ENCODE results near the gene CCDC152.

Gene CCDC152

DNA sequence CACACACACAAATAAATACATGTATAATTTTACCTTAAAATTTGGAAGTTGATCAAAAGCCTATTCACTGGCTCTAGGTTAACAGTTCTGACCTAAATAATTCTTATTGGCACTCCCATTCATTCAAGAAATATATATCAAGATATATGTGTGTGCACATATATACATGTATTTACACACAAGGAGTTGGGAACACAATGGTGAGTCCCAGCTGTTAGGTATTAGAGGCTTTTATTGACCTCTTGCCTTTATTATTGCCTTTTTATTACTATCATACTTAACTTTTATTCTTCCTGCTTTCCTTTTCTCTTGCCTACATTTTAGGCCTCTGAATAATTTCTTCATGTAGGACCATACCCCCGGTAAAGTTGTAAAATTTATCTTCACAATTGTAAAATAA is 25.0 kb downstream of the CCDC152 start:
- H3K27me3 ChIP-seq (ENCODE audit: control insufficient read depth, insufficient read depth, low read length), result no peaks in the 10 kb centered on the region
- H3K9ac ChIP-seq (ENCODE audit: low read depth, low read length), result no peak overlapping the region

DNA sequence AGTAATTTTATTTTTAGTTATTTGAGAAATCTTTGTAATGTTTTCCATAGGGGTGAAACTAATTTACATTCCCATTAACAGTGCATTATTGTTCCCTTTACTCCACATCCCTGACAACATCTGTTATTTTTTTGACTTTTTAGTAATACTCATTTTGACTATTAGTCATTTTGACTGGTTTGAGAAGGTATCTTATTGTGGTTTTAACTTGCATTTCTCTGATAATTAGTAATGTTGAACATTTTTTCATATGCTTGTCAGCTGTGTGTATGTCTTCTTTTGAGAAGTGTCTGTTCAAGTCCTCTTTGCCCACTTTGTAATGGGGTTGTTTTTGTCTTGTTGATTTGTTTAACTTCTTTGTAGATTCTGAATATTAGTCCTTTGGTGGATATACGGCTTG is 27.5 kb downstream of the CCDC152 start:
- no peaks in the 10 kb centered on the region for H3K36me3 ChIP-seq (ENCODE audit: control insufficient read depth, insufficient read depth, low read length)
- no peaks in the 10 kb centered on the region for H3K4me1 ChIP-seq (ENCODE audit: control insufficient read depth, insufficient read depth, low read length)
- H3K27ac ChIP-seq (ENCODE audit: low read depth, low read length), result no peak overlapping the region
- no peaks in the 10 kb centered on the region for H3K27me3 ChIP-seq (ENCODE audit: control insufficient read depth, insufficient read depth, low read length)
- H3K4me3 ChIP-seq (ENCODE audit: low read depth, low read length), result no peak overlapping the region
- no peak overlapping the region for H3K9ac ChIP-seq (ENCODE audit: low read depth, low read length)
- H3K9me3 ChIP-seq (ENCODE audit: control insufficient read depth, insufficient read depth, low read length), result no peaks in the 10 kb centered on the region

More for the DNA sequence above, 25.0 kb downstream of the CCDC152 start:
- Histone ChIP-seq H3K36me3 (ENCODE audit: control insufficient read depth, insufficient read depth, low read length) (no peaks in the 10 kb centered on the region), H3K4me3 (ENCODE audit: low read depth, low read length) (no peak overlapping the region), H3K4me1 (ENCODE audit: control insufficient read depth, insufficient read depth, low read length) (peaks cover 10% of the 10 kb centered on the region), H3K27ac (ENCODE audit: low read depth, low read length) (no peak overlapping the region), H3K9me3 (ENCODE audit: control insufficient read depth, insufficient read depth, low read length) (no peaks in the 10 kb centered on the region)

DNA sequence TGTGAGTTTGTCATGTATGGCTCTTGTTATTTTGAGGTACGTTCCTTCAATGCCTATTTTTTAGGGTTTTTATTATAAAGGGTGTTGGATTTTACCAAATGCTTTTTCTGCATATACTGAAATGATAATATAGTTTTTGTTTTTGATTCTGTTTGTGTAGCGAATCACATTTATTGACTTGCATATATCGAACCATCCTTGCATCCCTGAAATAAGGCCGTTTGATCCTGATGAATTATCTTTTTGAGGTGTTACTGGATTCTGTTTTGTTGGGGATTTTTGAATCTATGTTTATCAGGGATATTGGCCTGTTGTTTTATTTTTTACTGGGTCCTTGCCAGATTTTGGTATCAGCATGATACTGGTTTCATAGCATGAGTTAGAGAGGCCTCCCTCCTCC is 29.1 kb downstream of the CCDC152 start:
- H3K9ac ChIP-seq (ENCODE audit: low read depth, low read length), result no peak overlapping the region
- H3K36me3 ChIP-seq (ENCODE audit: control insufficient read depth, insufficient read depth, low read length), result no peaks in the 10 kb centered on the region
- no peaks in the 10 kb centered on the region for H3K9me3 ChIP-seq (ENCODE audit: control insufficient read depth, insufficient read depth, low read length)
- H3K4me1 ChIP-seq (ENCODE audit: control insufficient read depth, insufficient read depth, low read length), result no peaks in the 10 kb centered on the region
- H3K27me3 ChIP-seq (ENCODE audit: control insufficient read depth, insufficient read depth, low read length), result no peaks in the 10 kb centered on the region
- no peak overlapping the region for H3K27ac ChIP-seq (ENCODE audit: low read depth, low read length)
- H3K4me3 ChIP-seq (ENCODE audit: low read depth, low read length), result no peak overlapping the region

DNA sequence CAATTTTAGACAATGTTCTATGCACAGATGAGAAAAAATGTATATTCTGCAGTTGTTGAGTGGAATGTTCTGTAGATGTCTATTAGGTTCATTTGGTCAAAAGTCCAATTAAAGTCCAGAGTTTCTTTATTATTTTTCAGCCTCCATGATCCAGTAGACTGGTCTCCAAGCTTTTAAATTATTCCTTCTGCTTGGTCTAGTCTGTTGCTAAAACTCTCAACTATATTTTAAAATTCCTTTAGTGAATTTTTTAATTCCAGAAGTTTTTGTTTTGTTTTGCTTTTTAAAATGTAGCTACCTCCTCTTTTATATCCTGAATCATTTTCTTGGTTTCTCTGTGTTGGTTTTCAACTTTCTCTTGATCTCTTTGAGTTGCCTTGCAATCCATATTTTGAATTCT is 30.5 kb downstream of the CCDC152 start:
- H3K4me3 ChIP-seq (ENCODE audit: low read depth, low read length), result no peak overlapping the region
- H3K9ac ChIP-seq (ENCODE audit: low read depth, low read length), result no peak overlapping the region
- H3K4me1 ChIP-seq (ENCODE audit: control insufficient read depth, insufficient read depth, low read length), result no peaks in the 10 kb centered on the region
- no peaks in the 10 kb centered on the region for H3K36me3 ChIP-seq (ENCODE audit: control insufficient read depth, insufficient read depth, low read length)
- H3K27me3 ChIP-seq (ENCODE audit: control insufficient read depth, insufficient read depth, low read length), result no peaks in the 10 kb centered on the region
- H3K27ac ChIP-seq (ENCODE audit: low read depth, low read length), result no peak overlapping the region
- H3K9me3 ChIP-seq (ENCODE audit: control insufficient read depth, insufficient read depth, low read length), result no peaks in the 10 kb centered on the region

DNA sequence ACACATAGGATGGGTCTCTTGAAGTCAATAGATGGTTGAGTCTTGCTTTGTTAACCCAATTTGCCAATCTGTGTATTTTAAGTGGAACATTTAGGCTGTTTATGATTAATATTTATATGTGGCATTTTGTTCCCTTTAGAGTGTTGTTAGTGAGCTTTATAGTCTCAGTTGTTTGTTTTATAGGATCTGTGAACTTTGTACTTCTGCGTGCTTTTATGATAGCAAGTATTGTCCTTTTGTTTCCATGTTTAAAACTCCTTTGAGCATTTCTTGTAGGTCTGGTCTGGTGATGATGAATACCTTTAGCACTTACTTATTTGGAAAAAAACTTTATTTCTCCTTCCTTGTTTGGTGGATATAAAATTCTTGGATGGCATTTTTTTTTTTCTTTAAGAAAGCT is 31.2 kb downstream of the CCDC152 start:
- no peak overlapping the region for H3K9ac ChIP-seq (ENCODE audit: low read depth, low read length)
- H3K27ac ChIP-seq (ENCODE audit: low read depth, low read length), result no peak overlapping the region
- no peaks in the 10 kb centered on the region for H3K36me3 ChIP-seq (ENCODE audit: control insufficient read depth, insufficient read depth, low read length)
- no peaks in the 10 kb centered on the region for H3K9me3 ChIP-seq (ENCODE audit: control insufficient read depth, insufficient read depth, low read length)
- H3K27me3 ChIP-seq (ENCODE audit: control insufficient read depth, insufficient read depth, low read length), result no peaks in the 10 kb centered on the region
- H3K4me1 ChIP-seq (ENCODE audit: control insufficient read depth, insufficient read depth, low read length), result no peaks in the 10 kb centered on the region
- no peak overlapping the region for H3K4me3 ChIP-seq (ENCODE audit: low read depth, low read length)

DNA sequence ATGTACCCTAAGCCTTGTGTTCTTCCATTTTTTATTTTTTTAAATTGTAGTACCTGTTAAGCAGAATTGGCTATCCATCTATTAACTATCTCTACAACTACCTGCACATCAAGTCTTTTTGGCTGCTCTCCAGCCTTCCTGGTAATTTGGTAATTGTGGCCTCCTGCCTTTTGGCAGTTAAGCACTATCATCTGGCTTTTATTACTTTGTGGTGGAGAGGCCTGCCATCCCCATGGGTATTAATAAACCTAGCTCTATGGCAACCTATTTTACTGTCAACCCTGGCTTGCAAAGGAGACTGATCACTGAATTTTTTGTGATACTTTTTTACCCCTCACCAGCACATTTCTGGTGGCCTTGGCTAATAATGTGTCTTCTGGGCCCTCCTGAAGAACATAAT is 34.5 kb downstream of the CCDC152 start:
- Histone ChIP-seq H3K36me3 (ENCODE audit: control insufficient read depth, insufficient read depth, low read length) (no peaks in the 10 kb centered on the region), H3K4me3 (ENCODE audit: low read depth, low read length) (no peak overlapping the region)

DNA sequence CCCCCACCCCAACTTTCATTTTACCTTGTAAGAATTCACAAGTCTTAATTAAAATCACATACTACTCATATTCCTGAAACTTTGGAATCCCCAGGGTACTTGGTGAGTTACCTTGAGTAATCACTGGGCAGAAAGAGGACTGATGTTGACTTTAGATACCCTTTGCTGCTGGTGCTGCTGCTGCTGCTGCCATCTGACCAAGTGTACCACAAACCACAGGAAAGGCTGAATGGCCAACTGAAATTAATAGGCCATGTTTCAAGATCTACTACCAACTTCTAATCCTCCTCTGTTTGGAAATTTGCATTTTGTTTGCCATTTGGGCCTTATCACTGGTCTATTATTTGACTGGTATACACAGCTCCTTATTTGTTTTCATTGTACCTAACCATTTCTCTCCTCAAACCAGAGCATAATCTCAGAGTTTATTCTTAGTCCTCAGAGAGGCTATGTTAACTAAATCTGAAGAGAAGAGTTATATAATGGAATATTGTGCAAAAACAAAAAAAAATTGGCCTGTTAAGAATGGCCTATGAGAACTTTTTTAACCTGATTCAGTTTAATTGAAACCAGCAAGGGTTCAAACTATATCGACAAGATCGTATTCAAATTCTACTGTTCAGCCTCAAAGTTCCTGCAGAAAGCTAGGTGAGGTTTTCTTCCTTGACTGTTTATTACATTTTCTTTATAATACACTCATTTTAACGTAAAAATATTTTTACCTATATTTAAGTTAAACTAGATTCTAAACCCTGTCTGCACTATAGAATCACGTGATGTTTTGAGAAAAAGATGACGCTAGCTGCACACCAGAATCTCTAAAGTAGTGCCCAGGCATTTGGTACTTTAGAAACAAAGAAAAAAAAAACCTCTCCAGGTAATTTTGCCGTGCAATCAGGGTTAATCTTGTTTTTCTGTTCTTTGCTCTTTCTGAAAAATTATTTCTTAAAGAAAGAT is 41.9 kb downstream of the CCDC152 start:
- no peak overlapping the region for H3K4me3 ChIP-seq (ENCODE audit: low read depth, low read length)
- H3K9ac ChIP-seq (ENCODE audit: low read depth, low read length), result no peak overlapping the region
- no peaks in the 10 kb centered on the region for H3K9me3 ChIP-seq (ENCODE audit: control insufficient read depth, insufficient read depth, low read length)
- no peaks in the 10 kb centered on the region for H3K27me3 ChIP-seq (ENCODE audit: control insufficient read depth, insufficient read depth, low read length)
- H3K4me1 ChIP-seq (ENCODE audit: control insufficient read depth, insufficient read depth, low read length), result no peaks in the 10 kb centered on the region
- H3K36me3 ChIP-seq (ENCODE audit: control insufficient read depth, insufficient read depth, low read length), result peaks cover 32% of the 10 kb centered on the region
- no peak overlapping the region for H3K27ac ChIP-seq (ENCODE audit: low read depth, low read length)

More for the DNA sequence above, 34.5 kb downstream of the CCDC152 start:
- Histone ChIP-seq H3K4me1 (ENCODE audit: control insufficient read depth, insufficient read depth, low read length) (no peaks in the 10 kb centered on the region), H3K27ac (ENCODE audit: low read depth, low read length) (no peak overlapping the region), H3K27me3 (ENCODE audit: control insufficient read depth, insufficient read depth, low read length) (no peaks in the 10 kb centered on the region), H3K9me3 (ENCODE audit: control insufficient read depth, insufficient read depth, low read length) (no peaks in the 10 kb centered on the region), H3K9ac (ENCODE audit: low read depth, low read length) (no peak overlapping the region)

DNA sequence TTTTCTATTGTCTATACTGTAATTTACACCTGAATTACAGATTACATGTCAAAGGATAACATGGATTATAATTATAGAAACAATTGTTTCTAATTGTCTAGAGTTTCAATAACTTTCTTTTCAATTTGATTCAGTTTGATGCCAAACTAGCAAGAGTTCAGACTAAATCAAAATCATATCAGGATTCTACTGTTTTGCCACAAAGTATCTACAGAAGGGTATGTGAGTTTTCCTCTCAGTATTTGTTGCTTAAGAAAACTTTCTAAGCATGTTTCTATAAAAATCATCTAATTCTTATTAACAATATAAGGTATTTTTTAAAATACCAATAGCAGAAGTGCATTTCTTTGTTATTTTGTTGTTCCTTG is 42.6 kb downstream of the CCDC152 start:
- H3K9ac ChIP-seq (ENCODE audit: low read depth, low read length), result no peak overlapping the region
- no peak overlapping the region for H3K27ac ChIP-seq (ENCODE audit: low read depth, low read length)
- peaks cover 36% of the 10 kb centered on the region for H3K36me3 ChIP-seq (ENCODE audit: control insufficient read depth, insufficient read depth, low read length)
- H3K4me3 ChIP-seq (ENCODE audit: low read depth, low read length), result no peak overlapping the region
- no peaks in the 10 kb centered on the region for H3K9me3 ChIP-seq (ENCODE audit: control insufficient read depth, insufficient read depth, low read length)
- H3K27me3 ChIP-seq (ENCODE audit: control insufficient read depth, insufficient read depth, low read length), result no peaks in the 10 kb centered on the region
- H3K4me1 ChIP-seq (ENCODE audit: control insufficient read depth, insufficient read depth, low read length), result no peaks in the 10 kb centered on the region

DNA sequence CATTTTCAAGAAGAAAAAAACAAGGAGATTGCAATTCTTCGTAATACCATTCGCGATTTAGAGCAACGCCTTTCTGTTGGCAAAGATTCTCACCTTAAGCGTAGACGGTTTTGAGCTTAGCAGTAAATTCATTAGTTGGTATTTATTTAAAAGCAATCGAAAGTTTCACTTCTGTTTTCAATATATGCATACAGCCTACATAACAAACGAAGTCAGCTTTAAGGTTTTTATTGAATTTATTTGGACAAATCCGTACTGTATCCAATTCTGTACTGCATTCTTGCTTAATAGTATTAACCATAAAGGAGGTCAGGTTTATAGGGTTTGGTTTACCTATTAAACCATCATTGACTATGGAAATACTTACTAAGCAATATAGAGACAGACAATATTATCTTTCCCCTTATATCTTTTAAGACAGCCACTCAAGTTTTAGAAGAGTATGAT is 43.1 kb downstream of the CCDC152 start:
- H3K4me3 ChIP-seq (ENCODE audit: low read depth, low read length), result no peak overlapping the region
- H3K9me3 ChIP-seq (ENCODE audit: control insufficient read depth, insufficient read depth, low read length), result no peaks in the 10 kb centered on the region

DNA sequence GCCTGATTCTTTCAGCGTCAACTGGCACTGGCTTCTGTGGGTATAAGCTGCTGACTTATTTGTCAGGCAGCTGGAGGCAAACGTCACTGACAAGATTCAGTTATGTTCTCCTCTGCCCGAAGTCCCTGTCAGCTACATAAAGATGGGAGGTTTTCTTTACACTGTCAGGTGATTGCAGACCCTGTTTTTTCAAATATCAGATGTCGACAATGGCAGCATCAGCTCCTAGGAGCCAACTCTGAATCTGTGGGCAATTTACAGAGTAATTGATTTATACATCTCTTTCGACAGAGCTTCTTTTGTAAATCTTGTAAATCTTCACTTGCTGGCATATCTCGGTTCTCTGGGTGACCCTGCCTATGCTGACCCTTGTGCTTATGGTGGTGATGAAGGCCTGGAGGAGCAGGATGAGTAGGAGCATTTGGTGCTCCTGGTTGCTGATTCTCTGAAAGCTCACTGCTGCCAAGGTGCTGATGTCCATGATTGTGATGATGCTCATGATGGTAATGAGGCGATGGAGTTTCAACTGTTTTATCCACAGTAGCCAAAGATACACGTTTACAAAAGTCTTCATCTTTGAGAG is 44.2 kb downstream of the CCDC152 start:
- Histone ChIP-seq H3K9me3 (ENCODE audit: control insufficient read depth, insufficient read depth, low read length) (no peaks in the 10 kb centered on the region), H3K36me3 (ENCODE audit: control insufficient read depth, insufficient read depth, low read length) (peaks cover 49% of the 10 kb centered on the region), H3K4me1 (ENCODE audit: control insufficient read depth, insufficient read depth, low read length) (no peaks in the 10 kb centered on the region), H3K27ac (ENCODE audit: low read depth, low read length) (no peak overlapping the region), H3K4me3 (ENCODE audit: low read depth, low read length) (no peak overlapping the region), H3K27me3 (ENCODE audit: control insufficient read depth, insufficient read depth, low read length) (no peaks in the 10 kb centered on the region), H3K9ac (ENCODE audit: low read depth, low read length) (no peak overlapping the region)

More for the DNA sequence above, 43.1 kb downstream of the CCDC152 start:
- Histone ChIP-seq H3K27ac (ENCODE audit: low read depth, low read length) (no peak overlapping the region), H3K9ac (ENCODE audit: low read depth, low read length) (no peak overlapping the region), H3K4me1 (ENCODE audit: control insufficient read depth, insufficient read depth, low read length) (no peaks in the 10 kb centered on the region), H3K27me3 (ENCODE audit: control insufficient read depth, insufficient read depth, low read length) (no peaks in the 10 kb centered on the region), H3K36me3 (ENCODE audit: control insufficient read depth, insufficient read depth, low read length) (peaks cover 38% of the 10 kb centered on the region)

DNA sequence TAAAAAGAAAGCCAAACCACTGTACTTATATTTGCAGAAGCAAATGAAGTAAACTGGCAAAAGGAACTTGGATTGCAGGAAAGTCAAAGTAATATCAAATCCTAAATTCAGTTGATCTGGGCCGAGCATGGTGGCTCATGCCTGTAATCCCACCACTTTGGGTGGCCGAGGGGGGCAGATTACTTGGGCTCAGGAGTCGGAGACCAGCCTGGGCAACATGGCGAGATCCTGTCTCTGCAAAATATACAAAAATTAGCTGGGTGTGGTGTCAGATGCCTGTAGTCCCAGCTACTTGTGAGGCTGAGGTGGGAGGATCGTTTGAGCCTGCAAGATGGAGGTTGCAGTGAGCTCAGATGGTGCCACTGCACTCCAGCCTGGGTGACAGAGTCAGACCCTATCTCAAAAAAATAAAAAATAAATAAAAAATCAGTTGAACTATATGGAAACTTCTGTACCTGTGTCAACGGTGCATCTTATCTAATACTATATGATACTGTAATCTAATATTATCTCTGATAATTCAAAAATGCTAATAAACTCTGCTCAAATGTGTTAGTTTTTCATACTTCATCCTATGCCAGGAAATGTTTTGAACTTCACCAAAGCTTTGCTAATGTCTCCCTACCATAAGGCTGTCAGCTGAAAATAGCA is 45.0 kb downstream of the CCDC152 start:
- H3K27me3 ChIP-seq (ENCODE audit: control insufficient read depth, insufficient read depth, low read length), result no peaks in the 10 kb centered on the region
- H3K9me3 ChIP-seq (ENCODE audit: control insufficient read depth, insufficient read depth, low read length), result no peaks in the 10 kb centered on the region
- H3K9ac ChIP-seq (ENCODE audit: low read depth, low read length), result no peak overlapping the region
- no peak overlapping the region for H3K4me3 ChIP-seq (ENCODE audit: low read depth, low read length)
- no peak overlapping the region for H3K27ac ChIP-seq (ENCODE audit: low read depth, low read length)
- peaks cover 57% of the 10 kb centered on the region for H3K36me3 ChIP-seq (ENCODE audit: control insufficient read depth, insufficient read depth, low read length)
- no peaks in the 10 kb centered on the region for H3K4me1 ChIP-seq (ENCODE audit: control insufficient read depth, insufficient read depth, low read length)
